ENCODE data around the gene SPTBN1. TPM values are rescaled to one million over a fixed set of nuclear protein-coding genes. Genes with fewer than 3 reads are reported as not detected.

SPTBN1 gene
- total RNA-seq, 1 donor = 200 TPM

- H3K4me3 ChIP-seq (ENCODE audit: low read depth, low read length) = no peak overlapping the region
- DNase-seq (ENCODE audit: low read depth) = no peak
These were observed 63.8 kb downstream of the SPTBN1 start for GRCh38 chr2:54519841-54520459.

DNA sequence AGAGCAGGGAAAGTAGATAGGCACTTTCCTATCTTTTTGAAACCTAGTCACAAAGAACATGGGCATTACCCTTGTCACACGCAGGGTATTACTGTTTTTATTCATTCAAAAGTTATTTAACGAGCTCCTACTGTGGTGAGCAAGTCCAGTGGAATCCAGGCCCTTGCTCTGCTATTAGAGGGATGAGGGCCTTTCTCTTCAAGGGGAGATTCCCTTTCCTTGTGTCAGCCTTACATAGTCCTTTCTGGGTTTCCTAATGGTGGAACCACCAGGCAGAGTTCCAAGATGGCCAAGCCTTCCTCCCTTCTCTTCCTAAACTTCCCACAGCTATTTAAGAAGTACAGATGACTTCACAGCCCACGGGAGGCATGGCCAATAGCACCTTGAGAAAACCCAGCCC is 64.6 kb downstream of the SPTBN1 start:
- no peak for TF ChIP-seq CTCF (IDR thresholded peaks at IDR 0.05; ENCODE audit: insufficient read depth, low read depth, low read length)
- peak; percentile 87 for DNase-seq (ENCODE audit: low read depth)

More at GRCh38 chr2:54519841-54520459, 63.8 kb downstream of the SPTBN1 start:
- TF ChIP-seq CTCF (IDR thresholded peaks at IDR 0.05; ENCODE audit: insufficient read depth, low read depth, low read length) = no peak

DNA sequence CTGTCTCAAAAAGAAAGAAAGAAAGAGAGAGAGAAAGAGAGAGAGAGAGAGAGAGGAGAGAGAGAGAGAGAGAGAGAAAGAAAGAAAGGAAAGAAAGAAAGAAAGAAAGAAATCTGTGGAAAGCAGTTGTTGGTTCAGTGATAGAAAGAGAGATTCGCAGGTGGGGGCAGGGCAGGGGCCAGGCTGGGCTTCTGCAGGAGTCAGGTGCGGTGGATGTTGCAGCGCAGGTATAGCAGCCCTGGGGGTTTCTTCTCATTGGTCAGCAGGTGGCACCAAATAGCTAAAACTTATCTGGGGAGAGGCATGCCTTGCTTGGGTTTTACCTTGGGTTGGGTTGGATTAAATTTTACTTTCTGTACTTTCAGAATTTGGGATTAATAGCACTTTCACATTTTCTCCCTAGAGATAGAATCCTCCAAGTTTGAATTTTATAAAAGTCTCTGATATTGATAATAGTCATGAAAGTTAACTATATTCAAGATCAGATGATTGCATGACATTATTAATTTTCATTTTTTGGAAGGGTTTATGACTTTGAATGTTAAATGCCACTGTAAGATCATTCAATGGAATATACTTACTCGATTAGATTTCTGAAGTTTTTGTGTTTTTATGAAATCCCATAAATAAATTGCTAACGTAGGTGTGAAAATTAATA is 66.6 kb downstream of the SPTBN1 start:
- H3K4me3 ChIP-seq (ENCODE audit: low read depth, low read length) = no peak overlapping the region
- peak; percentile 62 for DNase-seq (ENCODE audit: low read depth)
- peak; percentile 61 for TF ChIP-seq CTCF (IDR thresholded peaks at IDR 0.05; ENCODE audit: insufficient read depth, low read depth, low read length)

More for the DNA sequence above, 64.6 kb downstream of the SPTBN1 start:
- H3K4me3 ChIP-seq (ENCODE audit: low read depth, low read length) = no peak overlapping the region

GRCh38 chr2:54523324-54523959 is 67.3 kb downstream of the SPTBN1 start:
- no peak overlapping the region for H3K4me3 ChIP-seq (ENCODE audit: low read depth, low read length)
- peak; percentile 44 for DNase-seq (ENCODE audit: low read depth)
- TF ChIP-seq CTCF (IDR thresholded peaks at IDR 0.05; ENCODE audit: insufficient read depth, low read depth, low read length) = no peak

DNA sequence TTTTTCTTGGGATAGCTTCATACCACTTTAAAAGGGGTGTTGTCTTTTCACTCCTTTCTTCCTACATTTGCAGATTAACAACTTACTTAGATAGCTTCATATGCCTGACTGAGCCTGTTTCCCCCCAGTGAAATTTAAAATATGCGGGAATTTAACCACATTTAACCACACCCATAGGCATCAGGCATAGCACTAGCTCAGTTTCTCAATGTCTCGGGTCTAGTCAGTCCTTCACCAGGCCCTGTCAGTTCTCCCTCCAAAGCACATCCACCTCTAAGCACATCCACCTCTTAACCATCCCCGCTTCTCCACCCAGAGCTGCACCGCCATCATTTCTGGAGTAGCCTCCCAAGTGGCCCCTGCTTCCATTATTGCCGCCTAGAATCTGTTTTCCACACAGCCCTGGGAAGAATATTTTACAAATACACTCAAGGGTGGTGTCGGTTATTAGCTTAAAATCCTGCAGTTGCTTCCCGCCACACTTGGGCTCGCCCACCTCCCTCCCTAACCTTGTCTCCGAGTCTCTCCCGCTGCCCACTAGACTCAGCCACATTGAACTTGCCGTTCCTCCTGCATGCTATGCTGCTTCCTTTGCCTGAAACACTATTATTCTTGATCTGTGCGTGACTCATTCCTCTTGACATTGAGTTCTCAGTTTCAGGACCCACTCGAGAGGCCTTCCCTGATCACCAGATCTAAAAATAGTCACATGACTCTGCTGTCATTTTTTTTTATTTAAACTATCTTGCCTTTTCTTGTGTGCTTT is 68.3 kb downstream of the SPTBN1 start:
- no peak for TF ChIP-seq CTCF (IDR thresholded peaks at IDR 0.05; ENCODE audit: insufficient read depth, low read depth, low read length)
- DNase-seq (ENCODE audit: low read depth) = peak; percentile 80
- no peak overlapping the region for H3K4me3 ChIP-seq (ENCODE audit: low read depth, low read length)

DNA sequence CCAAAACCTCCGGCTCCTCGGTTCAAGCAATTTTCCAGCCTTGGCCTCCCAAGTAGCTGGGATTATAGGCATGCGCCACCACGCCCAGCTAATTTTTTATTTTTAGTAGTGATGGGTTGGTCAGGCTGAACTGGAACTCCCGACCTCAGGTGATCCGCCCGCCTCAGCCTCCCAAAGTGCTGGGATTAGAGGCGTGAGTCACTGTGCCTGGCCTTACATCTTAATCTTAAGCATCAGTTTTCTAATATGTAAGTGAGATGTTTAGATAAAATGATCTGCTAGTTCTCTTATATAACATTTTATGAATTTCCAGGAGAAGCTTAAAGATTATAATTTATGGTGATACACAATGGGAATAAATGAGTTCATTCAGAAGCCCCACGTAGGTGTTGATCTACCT is 69.2 kb downstream of the SPTBN1 start:
- DNase-seq (ENCODE audit: low read depth) = no peak
- TF ChIP-seq CTCF (IDR thresholded peaks at IDR 0.05; ENCODE audit: insufficient read depth, low read depth, low read length) = no peak
- no peak overlapping the region for H3K4me3 ChIP-seq (ENCODE audit: low read depth, low read length)
